Retina (tissue), 1 donor: Measurements from ENCODE around the gene ANXA8L1.
A peak's percentile ranks its signal among the peaks of the same experiment; 100 is the strongest.
"Not testable (repeated sequence)": the region's sequence is repeated elsewhere in the genome, so short reads cannot be mapped to it uniquely, and the experiment has no call there.

ENCODE experiments used
- DNase-seq: peaks from one replicate; pipeline ENCODE4 v3.0.0-alpha.2; 2016

The ANXA8L1 gene, protein sequence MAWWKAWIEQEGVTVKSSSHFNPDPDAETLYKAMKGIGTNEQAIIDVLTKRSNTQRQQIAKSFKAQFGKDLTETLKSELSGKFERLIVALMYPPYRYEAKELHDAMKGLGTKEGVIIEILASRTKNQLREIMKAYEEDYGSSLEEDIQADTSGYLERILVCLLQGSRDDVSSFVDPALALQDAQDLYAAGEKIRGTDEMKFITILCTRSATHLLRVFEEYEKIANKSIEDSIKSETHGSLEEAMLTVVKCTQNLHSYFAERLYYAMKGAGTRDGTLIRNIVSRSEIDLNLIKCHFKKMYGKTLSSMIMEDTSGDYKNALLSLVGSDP

GRCh38 chr10:46375406-46375805 lies at the start of gene ANXA8L1:
ANXA8L1 (plus strand) TSS chr10:46375776; CDS start chr10:46375852, 76 bp downstream.
- DNase-seq, result not testable (repeated sequence)

DNA sequence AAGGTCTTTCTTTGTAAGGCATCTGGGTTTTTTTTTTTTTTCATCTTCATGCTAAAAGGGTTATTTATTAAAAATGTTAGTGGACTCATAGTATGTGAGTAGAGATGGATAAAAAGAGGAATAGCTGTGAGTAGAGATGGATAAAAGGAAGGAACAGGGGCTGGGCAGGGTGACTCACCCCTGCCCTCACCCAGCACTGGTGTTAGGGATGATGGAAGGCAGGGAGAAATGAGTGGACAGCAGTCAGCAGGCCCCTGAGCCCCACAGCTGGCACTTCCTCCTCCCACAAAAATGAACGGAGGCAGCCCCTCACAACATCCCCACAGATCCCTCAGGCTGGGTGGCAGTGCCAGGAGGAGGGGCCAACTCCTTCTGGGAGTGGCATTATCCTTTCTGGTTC lies 49.5 kb upstream of the ANXA8L1 start:
- DNase-seq, result no peak

GRCh38 chr10:46326971-46327370 lies 48.6 kb upstream of the ANXA8L1 start:
- DNase-seq, result no peak

- DNase-seq, result no peak
Measured at GRCh38 chr10:46327685-46328084, 47.9 kb upstream of the ANXA8L1 start.

- DNase-seq, result no peak
Measured at GRCh38 chr10:46328853-46329689, 46.5 kb upstream of the ANXA8L1 start.

DNA sequence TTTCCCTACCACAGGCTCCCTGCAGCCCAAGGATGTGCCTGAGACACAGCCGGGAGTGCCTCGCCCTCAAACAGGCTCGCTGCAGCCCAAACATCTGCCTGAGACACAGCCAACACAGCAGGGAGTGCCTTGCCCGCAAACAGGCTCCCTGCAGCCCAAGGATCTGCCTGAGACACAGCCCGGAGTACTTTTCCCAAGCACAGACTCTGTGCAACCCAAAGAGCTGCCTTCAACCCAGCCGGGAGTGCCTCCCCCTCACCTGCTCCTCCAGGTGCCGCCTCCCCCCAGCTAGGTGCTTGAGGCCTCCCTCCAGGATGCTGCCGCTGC lies 45.9 kb upstream of the ANXA8L1 start:
- DNase-seq, result no peak

- no peak for DNase-seq
Measured at GRCh38 chr10:46330894-46331293, 44.7 kb upstream of the ANXA8L1 start.

DNA sequence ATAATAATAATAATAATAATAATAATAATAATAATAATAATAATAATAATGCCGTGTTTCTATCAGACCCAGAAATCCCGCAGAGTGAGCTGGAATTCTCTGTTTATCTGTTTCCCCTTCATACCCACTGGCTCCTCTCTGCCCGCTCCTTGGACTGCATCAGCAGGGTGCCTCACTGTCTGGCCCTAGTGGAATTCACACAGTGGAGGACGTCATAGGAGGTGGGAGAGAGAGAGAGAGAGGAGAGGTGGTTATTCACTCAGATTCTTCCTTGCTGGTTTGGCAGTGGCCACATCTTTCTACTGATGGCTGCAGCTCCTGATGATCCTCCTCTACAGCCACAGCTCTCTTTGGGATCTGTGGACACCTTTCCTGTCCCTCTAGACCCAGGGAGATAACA lies 10.1 kb upstream of the ANXA8L1 start:
- not testable (repeated sequence) for DNase-seq

- DNase-seq, result not testable (repeated sequence)
Measured at GRCh38 chr10:46367209-46367608, 8.4 kb upstream of the ANXA8L1 start.

GRCh38 chr10:46367666-46368240 lies 7.8 kb upstream of the ANXA8L1 start:
- DNase-seq, result not testable (repeated sequence)

DNA sequence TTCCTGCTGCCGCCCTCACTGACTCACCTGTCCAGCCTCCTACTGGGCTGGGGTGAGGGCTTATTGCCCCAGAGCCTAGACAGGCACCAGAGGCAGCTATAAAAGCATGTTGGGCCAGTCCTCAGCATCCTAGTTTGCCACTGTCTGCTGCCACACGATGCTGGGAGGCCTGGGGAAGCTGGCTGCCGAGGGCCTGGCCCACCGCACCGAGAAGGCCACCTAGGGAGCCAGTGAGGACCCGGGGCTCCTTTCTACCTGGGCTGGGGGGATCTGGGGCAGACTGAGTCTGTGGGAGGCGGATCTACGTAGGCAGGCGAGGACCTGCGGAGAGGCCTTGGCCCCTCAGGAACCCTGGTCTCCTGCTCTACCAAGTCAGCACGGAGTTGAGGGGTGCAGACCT lies 6.6 kb upstream of the ANXA8L1 start:
- not testable (repeated sequence) for DNase-seq

- not testable (repeated sequence) for DNase-seq
Measured at GRCh38 chr10:46374410-46374809, 1.2 kb upstream of the ANXA8L1 start.

GRCh38 chr10:46377022-46377421 lies 1.4 kb downstream of the ANXA8L1 start:
- not testable (repeated sequence) for DNase-seq

DNA sequence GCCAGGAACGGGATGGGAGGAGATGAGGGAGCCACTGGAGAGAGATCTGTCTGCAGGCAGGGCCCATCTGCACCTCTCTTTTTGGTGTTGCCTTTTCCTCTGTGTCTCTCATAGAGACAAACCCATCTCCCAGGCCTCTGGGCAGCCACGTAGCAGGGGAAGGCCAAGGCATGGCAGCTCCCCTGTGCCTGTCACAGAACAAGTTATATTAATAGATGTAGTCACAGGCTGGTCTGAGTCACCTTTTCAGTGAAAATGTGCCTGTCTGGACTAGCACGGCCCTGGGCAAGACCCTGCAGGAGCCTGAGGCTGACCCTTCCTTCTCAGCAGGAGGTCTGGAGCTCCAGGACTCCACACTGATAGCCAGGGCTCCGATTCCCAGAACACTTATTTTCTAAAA lies 2.1 kb downstream of the ANXA8L1 start:
- DNase-seq, result not testable (repeated sequence)

GRCh38 chr10:46378108-46378507 lies 2.5 kb downstream of the ANXA8L1 start:
- DNase-seq, result not testable (repeated sequence)

GRCh38 chr10:46379233-46379848 lies 3.8 kb downstream of the ANXA8L1 start:
- DNase-seq, result not testable (repeated sequence)

GRCh38 chr10:46385858-46386257 lies 10.3 kb downstream of the ANXA8L1 start:
- not testable (repeated sequence) for DNase-seq

DNA sequence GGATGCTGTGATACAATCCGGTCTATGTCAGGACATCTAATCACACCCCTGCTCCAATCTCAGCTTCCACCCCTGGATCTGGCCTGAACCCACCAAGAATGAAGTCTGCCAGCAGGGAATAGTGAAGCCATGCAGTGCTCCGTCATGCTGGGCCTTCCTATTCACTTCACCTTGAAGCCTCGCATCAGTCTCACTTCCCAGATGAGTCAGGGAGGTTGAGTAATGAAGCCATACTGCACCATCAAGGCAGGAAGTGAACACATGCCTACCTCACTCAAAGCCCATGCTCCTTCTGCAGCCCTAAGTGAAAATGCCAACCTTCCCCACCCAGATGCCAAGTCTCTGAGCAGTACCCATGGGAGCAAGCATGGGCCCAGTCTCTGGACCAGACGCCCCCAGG lies 11.1 kb downstream of the ANXA8L1 start:
- DNase-seq, result not testable (repeated sequence)

GRCh38 chr10:46387309-46387902 lies 11.8 kb downstream of the ANXA8L1 start:
- DNase-seq, result not testable (repeated sequence)

DNA sequence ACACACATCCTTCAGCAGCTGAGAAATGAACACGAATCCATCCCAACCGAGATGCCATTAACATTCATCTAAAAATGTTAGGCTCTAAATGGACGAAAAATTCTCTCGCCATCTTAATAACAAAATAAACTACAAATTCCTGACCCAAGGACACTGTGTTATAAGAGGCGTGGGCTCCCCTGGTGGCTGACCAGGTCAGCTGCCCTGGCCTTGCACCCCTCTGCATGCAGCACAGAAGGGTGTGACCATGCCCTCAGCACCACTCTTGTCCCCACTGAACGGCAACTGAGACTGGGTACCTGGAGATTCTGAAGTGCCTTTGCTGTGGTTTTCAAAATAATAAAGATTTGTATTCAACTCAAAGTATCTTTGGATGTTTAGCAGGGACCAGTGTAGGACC lies 15.8 kb downstream of the ANXA8L1 start:
- not testable (repeated sequence) for DNase-seq

DNA sequence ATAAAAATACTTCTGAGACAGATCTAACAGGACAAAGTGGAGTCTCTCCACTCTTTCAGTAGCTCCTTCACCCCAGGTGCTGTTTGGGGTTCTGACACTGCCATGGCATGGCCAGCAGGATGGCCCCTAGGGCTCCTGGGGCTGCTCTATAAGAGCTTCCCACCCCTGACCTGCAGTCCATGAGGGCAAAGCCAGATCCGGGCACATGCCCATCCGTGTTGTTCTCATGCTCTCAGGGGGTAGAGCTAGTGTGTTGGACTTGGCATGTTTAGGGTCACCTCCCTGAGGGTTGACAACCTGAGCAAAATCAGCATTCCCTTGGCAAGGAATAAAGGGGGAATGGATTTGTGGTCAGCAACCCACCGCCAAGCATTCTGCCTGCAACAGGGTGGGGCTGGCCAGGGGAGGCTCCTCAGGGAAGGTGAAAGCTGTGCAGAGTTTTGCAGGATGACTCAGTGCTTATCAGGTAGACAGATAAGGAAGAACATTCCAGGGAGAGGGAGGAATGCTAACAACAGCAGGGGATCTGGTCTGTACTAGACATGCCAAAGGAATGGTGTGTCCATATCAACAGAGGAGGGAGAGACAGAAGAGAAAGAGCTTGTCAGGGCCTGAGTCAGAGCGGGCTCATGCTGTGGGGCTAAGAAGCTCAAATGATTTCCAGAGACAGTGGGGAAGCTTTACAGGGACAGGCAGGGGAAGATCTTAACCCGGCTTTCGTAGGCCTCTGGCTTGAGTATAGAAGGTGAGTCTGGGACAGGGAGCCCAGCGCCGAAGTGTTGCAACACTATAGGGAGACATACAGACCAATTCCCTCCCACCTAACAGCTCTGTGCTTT lies 21.1 kb downstream of the ANXA8L1 start:
- peak; percentile 2 for DNase-seq

- peak; percentile 14 for DNase-seq
Measured at GRCh38 chr10:46397767-46398166, 22.2 kb downstream of the ANXA8L1 start.
